Neural cell (in vitro differentiated cells): ENCODE results near the gene AVPR1B. TPM values are rescaled to one million over a fixed set of nuclear protein-coding genes. Genes with fewer than 3 reads are reported as not detected.

ENCODE experiments used
- H2AFZ ChIP-seq: fragments of 200-600, 300-800 bp; sonication (generic), shearing (Covaris generic); 2 replicates; pipeline ENCODE4 v1.6.0; 2014; ENCODE audit warnings: low read depth, mild to moderate bottlenecking, antibody characterized with exemption, low read length, moderate library complexity
- H3F3A ChIP-seq: fragments of 200-600 bp; shearing (Covaris generic); 2 replicates; pipeline ENCODE4 v1.6.1; 2016; ENCODE audit warnings: mild to moderate bottlenecking, moderate library complexity, mixed read lengths, antibody characterized with exemption, low read length; ENCODE audit not compliant: insufficient read depth, poor library complexity, severe bottlenecking
- H3K27ac ChIP-seq: fragments of 200-600, 300-800 bp; sonication (generic), shearing (Covaris generic); 2 replicates; pipeline ENCODE4 v1.5.1; 2014; ENCODE audit warnings: mild to moderate bottlenecking, low read length, moderate library complexity
- H3K27me3 ChIP-seq: fragments of 300-800, 200-600 bp; sonication (generic), shearing (Covaris generic); 2 replicates; pipeline ENCODE4 v1.6.0; 2014; ENCODE audit warnings: mild to moderate bottlenecking, low read depth, low read length, moderate library complexity; ENCODE audit not compliant: insufficient read depth
- H3K36me3 ChIP-seq: fragments of 300-800, 200-600 bp; sonication (generic), shearing (Covaris generic); 2 replicates; pipeline ENCODE4 v1.5.1; 2014; ENCODE audit warnings: mild to moderate bottlenecking, antibody characterized with exemption, low read length, moderate library complexity; ENCODE audit not compliant: insufficient read depth
- H3K4me2 ChIP-seq: fragments of 300-800, 200-600 bp; sonication (generic), shearing (Covaris generic); 2 replicates; pipeline ENCODE4 v1.6.0; 2014; ENCODE audit warnings: mild to moderate bottlenecking, low read length
- H3K4me3 ChIP-seq: fragments of 300-800, 200-600 bp; sonication (generic), shearing (Covaris generic); 2 replicates; pipeline ENCODE4 v1.5.1; 2014; ENCODE audit warnings: mild to moderate bottlenecking, low read length, moderate library complexity
- H3K79me2 ChIP-seq: fragments of 200-600 bp; shearing (Covaris generic); replicated peaks from 2 replicates; pipeline ENCODE4 v1.6.0; 2014; ENCODE audit warnings: mild to moderate bottlenecking, low read length, moderate library complexity; ENCODE audit not compliant: insufficient read depth
- H3K9ac ChIP-seq: fragments of 300-800, 200-600 bp; sonication (generic), shearing (Covaris generic); 2 replicates; pipeline ENCODE4 v1.6.1; 2016; ENCODE audit warnings: mild to moderate bottlenecking, low read length, mixed read lengths
- H3K9me2 ChIP-seq: fragments of 200-600 bp; shearing (Covaris generic); 2 replicates; pipeline ENCODE4 v1.6.1; 2016; ENCODE audit warnings: mild to moderate bottlenecking, low read length, mixed read lengths; ENCODE audit not compliant: insufficient read depth
- H3K9me3 ChIP-seq: fragments of 200-600, 300-800 bp; sonication (generic), shearing (Covaris generic); 2 replicates; pipeline ENCODE4 v1.6.1; 2016; ENCODE audit warnings: mild to moderate bottlenecking, mixed run types, low read length, moderate library complexity, mixed read lengths
- H4K20me1 ChIP-seq: fragments of 200-600 bp; shearing (Covaris generic); 2 replicates; pipeline ENCODE4 v1.6.1; 2016; ENCODE audit warnings: mild to moderate bottlenecking, mixed run types; ENCODE audit not compliant: insufficient read depth
- CTCF ChIP-seq: fragments of 450-650 bp; IDR thresholded peaks from 2 replicates; pipeline ENCODE4 v1.5.1; 2014; ENCODE audit warnings: antibody characterized with exemption, mild to moderate bottlenecking, moderate library complexity; ENCODE audit not compliant: poor library complexity, severe bottlenecking
- EP300 ChIP-seq: fragments of 450-650 bp; conservative IDR thresholded peaks from 2 replicates; pipeline ENCODE4 v1.6.1; 2014; ENCODE audit warnings: antibody characterized with exemption, mild to moderate bottlenecking, moderate library complexity; ENCODE audit not compliant: poor library complexity, severe bottlenecking
- EZH2 ChIP-seq: fragments of 200-600, 300-800 bp; shearing (Covaris generic), sonication (generic); IDR thresholded peaks from 2 replicates; pipeline ENCODE4 v1.6.1; 2014; ENCODE audit warnings: antibody characterized with exemption, low read length, borderline replicate concordance, mild to moderate bottlenecking; ENCODE audit not compliant: insufficient read depth, poor library complexity, severe bottlenecking
- MXI1 ChIP-seq: fragments of 450-650 bp; conservative IDR thresholded peaks from 2 replicates; pipeline ENCODE4 v1.6.1; 2014; ENCODE audit warnings: antibody characterized with exemption, mild to moderate bottlenecking; ENCODE audit not compliant: poor library complexity, severe bottlenecking
- POLR2AphosphoS5 ChIP-seq: IDR thresholded peaks from 2 replicates; pipeline ENCODE4 v1.6.1; 2012
- RAD21 ChIP-seq: fragments of 450-650 bp; conservative IDR thresholded peaks from 2 replicates; pipeline ENCODE4 v1.6.1; 2014; ENCODE audit warnings: antibody characterized with exemption, mild to moderate bottlenecking, moderate library complexity
- REST ChIP-seq: IDR thresholded peaks from 2 replicates; pipeline ENCODE4 v1.6.1; 2012; ENCODE audit warnings: borderline replicate concordance
- SMC3 ChIP-seq: fragments of 450-650 bp; conservative IDR thresholded peaks from 2 replicates; pipeline ENCODE4 v1.6.1; 2014; ENCODE audit warnings: antibody characterized with exemption, mild to moderate bottlenecking, moderate library complexity; ENCODE audit not compliant: poor library complexity
- TAF1 ChIP-seq: IDR thresholded peaks from 2 replicates; pipeline ENCODE4 v1.6.1; 2012; ENCODE audit warnings: low read depth
- polyA plus RNA-seq: library from polyadenylated mRNA; depleted of rRNA; stranded (reverse); fragments of >200 nt; gene quantifications from 2 replicates; pipeline ENCODE4 v1.2.3, GENCODE V29; 2014

The AVPR1B gene
- polyA plus RNA-seq, 1 donor from 2014 or later: not detected

- no peaks in the 10 kb centered on the region for H3K36me3 ChIP-seq
- no peak overlapping the region for H3K9ac ChIP-seq
- H2AFZ ChIP-seq: no peak overlapping the region
- H3K4me2 ChIP-seq: no peak overlapping the region
- no peaks in the 10 kb centered on the region for H3K9me2 ChIP-seq
- no peaks in the 10 kb centered on the region for H4K20me1 ChIP-seq
- no peaks in the 10 kb centered on the region for H3K9me3 ChIP-seq
- no peak overlapping the region for H3K4me3 ChIP-seq
- H3F3A ChIP-seq: no peaks in the 10 kb centered on the region
- no peak for TF ChIP-seq CTCF
- TF ChIP-seq REST: no peak
- no peak for TF ChIP-seq EP300
- TF ChIP-seq TAF1: no peak
- no peak for TF ChIP-seq POLR2AphosphoS5
- TF ChIP-seq RAD21: no peak
- no peak for TF ChIP-seq EZH2
- no peak for TF ChIP-seq SMC3
- no peak for TF ChIP-seq MXI1
- H3K27ac ChIP-seq: no peak overlapping the region
- H3K27me3 ChIP-seq: no peaks in the 10 kb centered on the region
- H3K79me2 ChIP-seq: no peaks in the 10 kb centered on the region
Observed at GRCh38 chr1:206131037-206131436, 13.8 kb upstream of the AVPR1B start.

GRCh38 chr1:206128196-206128595 lies 11.0 kb upstream of the AVPR1B start:
- no peaks in the 10 kb centered on the region for H3K9me2 ChIP-seq
- H3K4me2 ChIP-seq: no peak overlapping the region
- no peaks in the 10 kb centered on the region for H4K20me1 ChIP-seq
- no peaks in the 10 kb centered on the region for H3F3A ChIP-seq
- H3K79me2 ChIP-seq: no peaks in the 10 kb centered on the region
- no peaks in the 10 kb centered on the region for H3K27me3 ChIP-seq
- no peak overlapping the region for H2AFZ ChIP-seq
- no peak overlapping the region for H3K4me3 ChIP-seq
- no peak for TF ChIP-seq EZH2
- TF ChIP-seq POLR2AphosphoS5: no peak
- no peak for TF ChIP-seq EP300
- no peak for TF ChIP-seq RAD21
- no peak for TF ChIP-seq MXI1
- no peak for TF ChIP-seq SMC3
- H3K9me3 ChIP-seq: no peaks in the 10 kb centered on the region
- H3K9ac ChIP-seq: no peak overlapping the region
- no peaks in the 10 kb centered on the region for H3K36me3 ChIP-seq
- no peak overlapping the region for H3K27ac ChIP-seq

GRCh38 chr1:206127336-206127735 lies 10.1 kb upstream of the AVPR1B start:
- no peak overlapping the region for H3K4me3 ChIP-seq
- no peaks in the 10 kb centered on the region for H3K9me3 ChIP-seq
- H4K20me1 ChIP-seq: no peaks in the 10 kb centered on the region
- H3K36me3 ChIP-seq: no peaks in the 10 kb centered on the region
- no peak for TF ChIP-seq SMC3
- no peak for TF ChIP-seq POLR2AphosphoS5
- TF ChIP-seq MXI1: no peak
- no peak for TF ChIP-seq REST
- no peaks in the 10 kb centered on the region for H3K27me3 ChIP-seq
- no peak overlapping the region for H2AFZ ChIP-seq
- H3K79me2 ChIP-seq: no peaks in the 10 kb centered on the region
- no peaks in the 10 kb centered on the region for H3K9me2 ChIP-seq
- H3K27ac ChIP-seq: no peak overlapping the region
- H3K4me2 ChIP-seq: no peak overlapping the region
- H3F3A ChIP-seq: no peaks in the 10 kb centered on the region
- H3K9ac ChIP-seq: no peak overlapping the region
